AG04449 (cell line): ENCODE data around the gene HNRNPA3.

Experiments
- CTCF ChIA-PET: fragments of 350-600 bp; formaldehyde crosslinking; extraction: SDS; loops from one replicate; lab custom pipeline; 2021; ENCODE audit warnings: antibody characterized with exemption; lab: Yijun Ruan, JAX
- POLR2A ChIA-PET: fragments of 400-600, 350-600 bp; formaldehyde crosslinking; extraction: SDS; loops from one replicate; lab custom pipeline; 2020; ENCODE audit warnings: antibody characterized with exemption, inconsistent platforms; lab: Yijun Ruan, JAX
- DNase-seq: peaks from one replicate; pipeline ENCODE4 v3.0.0-alpha.2; 2010; ENCODE audit warnings: low read depth, low spot score
- H3K4me3 ChIP-seq: 2 replicates; pipeline ENCODE4 v1.5.1; 2011; ENCODE audit warnings: low read depth, mild to moderate bottlenecking, control low read depth, low read length
- TF ChIP-seq, protein P1 (sequence below): IDR thresholded peaks from one replicate; pipeline ENCODE4 v1.5.1; 2011; ENCODE audit warnings: mild to moderate bottlenecking, moderate library complexity, low read length, control low read depth, inconsistent platforms; ENCODE audit not compliant: insufficient read depth; ENCODE audit errors: missing control alignments

The HNRNPA3 gene

DNA sequence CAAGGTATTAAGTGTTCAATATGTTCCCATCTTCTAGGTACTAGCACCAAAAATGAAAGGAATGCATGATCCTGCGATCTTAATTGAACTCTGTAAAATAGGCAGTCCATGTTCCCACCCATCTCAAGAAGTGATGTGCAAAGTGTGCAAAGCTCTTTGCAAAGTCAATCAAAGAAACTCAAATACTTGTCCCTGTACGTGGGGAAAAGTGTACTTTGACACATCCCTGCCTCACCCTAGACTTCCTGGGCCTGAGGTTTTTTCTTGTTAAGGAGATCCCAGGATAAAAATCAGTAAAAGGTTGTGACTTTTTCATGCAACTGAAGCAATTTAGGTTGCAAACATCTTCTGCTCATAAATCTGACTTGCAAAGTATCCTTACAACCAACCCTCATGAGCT is 25.3 kb downstream of the HNRNPA3 start:
- POLR2A ChIA-PET: interaction anchor here (0.6 kb wide), 1 partner anchor 10 kb away, joined by 3 read pairs; no protein-coding TSS in a partner anchor
- TF ChIP-seq, protein P1, sequence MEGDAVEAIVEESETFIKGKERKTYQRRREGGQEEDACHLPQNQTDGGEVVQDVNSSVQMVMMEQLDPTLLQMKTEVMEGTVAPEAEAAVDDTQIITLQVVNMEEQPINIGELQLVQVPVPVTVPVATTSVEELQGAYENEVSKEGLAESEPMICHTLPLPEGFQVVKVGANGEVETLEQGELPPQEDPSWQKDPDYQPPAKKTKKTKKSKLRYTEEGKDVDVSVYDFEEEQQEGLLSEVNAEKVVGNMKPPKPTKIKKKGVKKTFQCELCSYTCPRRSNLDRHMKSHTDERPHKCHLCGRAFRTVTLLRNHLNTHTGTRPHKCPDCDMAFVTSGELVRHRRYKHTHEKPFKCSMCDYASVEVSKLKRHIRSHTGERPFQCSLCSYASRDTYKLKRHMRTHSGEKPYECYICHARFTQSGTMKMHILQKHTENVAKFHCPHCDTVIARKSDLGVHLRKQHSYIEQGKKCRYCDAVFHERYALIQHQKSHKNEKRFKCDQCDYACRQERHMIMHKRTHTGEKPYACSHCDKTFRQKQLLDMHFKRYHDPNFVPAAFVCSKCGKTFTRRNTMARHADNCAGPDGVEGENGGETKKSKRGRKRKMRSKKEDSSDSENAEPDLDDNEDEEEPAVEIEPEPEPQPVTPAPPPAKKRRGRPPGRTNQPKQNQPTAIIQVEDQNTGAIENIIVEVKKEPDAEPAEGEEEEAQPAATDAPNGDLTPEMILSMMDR: no peak
- CTCF ChIA-PET: interaction anchor here (1.1 to 4.7 kb wide), 3 partner anchors 9 to 73 kb away, joined by 5 to 14 read pairs (median 7); no protein-coding TSS in a partner anchor
- H3K4me3 ChIP-seq: no peak overlapping the region
- DNase-seq: no peak

DNA sequence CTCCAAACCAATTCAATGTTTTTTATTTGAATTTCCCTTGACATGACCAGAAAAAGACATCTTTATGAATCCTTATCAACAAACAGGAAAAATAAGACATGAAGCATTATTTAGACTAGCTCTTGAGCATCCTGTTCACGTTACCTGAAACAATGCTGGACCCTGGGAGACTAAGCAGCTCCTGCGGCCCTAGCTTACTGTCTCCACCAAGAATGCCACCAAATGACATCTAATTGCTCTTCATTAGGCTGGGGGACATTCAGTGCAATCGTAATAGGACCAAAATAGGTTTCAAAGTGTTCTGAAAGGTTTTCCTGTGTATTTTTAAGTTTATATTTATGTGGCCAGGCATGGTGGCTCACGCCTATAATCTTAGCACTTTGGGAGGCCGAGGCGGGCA is 26.5 kb downstream of the HNRNPA3 start:
- ChIA-PET POLR2A (interaction anchor here (0.9 kb wide), 1 partner anchor 11 kb away, joined by 3 read pairs; no protein-coding TSS in a partner anchor), CTCF (interaction anchor here (1.2 to 4.7 kb wide), 5 partner anchors 57 to 94 kb away, joined by 4 to 14 read pairs (median 6); no protein-coding TSS in a partner anchor)
- no peak overlapping the region for H3K4me3 ChIP-seq
- no peak for DNase-seq
- TF ChIP-seq, protein P1: no peak

DNA sequence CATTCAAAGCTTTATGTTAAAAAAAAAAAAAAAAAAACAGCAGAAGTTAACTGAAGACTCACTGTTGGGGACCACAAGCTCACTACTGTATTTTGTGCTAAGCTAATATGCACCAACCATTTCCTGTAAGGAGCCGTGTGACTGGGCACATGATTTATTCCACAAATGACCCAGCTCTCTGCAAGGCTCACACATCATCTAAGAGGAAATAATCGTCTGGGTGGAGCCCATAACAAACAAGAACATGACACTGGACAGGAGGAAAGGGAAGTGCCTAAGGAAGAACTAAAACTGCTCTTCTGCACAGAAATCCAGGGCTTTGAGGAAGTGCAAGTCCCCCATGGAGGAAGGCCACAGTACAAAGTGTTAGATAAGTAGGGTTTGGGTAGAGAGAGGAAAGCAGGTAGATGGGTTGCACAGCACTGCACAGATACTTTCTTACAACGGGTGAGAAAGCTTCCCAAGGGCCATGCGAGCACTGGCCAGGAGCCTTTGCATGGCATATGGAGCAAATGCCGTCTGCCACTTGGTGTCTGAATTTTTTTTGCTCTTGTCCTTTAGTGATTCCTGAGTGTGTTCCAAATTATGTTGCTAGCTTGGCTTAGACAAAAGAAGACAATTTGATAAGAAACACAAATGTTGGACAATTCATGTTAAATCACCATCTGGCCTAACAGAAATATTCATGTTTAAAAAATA is 27.5 kb downstream of the HNRNPA3 start:
- TF ChIP-seq, protein P1: no peak
- ChIA-PET CTCF (interaction anchor here (0.5 to 4.7 kb wide), 9 partner anchors 8 to 179 kb away, joined by 3 to 14 read pairs (median 4); no protein-coding TSS in a partner anchor), POLR2A (interaction anchor here (0.6 to 2.6 kb wide), 3 partner anchors 10 to 23 kb away, joined by 3 to 12 read pairs (median 4); no protein-coding TSS in a partner anchor)
- no peak for DNase-seq
- no peak overlapping the region for H3K4me3 ChIP-seq

DNA sequence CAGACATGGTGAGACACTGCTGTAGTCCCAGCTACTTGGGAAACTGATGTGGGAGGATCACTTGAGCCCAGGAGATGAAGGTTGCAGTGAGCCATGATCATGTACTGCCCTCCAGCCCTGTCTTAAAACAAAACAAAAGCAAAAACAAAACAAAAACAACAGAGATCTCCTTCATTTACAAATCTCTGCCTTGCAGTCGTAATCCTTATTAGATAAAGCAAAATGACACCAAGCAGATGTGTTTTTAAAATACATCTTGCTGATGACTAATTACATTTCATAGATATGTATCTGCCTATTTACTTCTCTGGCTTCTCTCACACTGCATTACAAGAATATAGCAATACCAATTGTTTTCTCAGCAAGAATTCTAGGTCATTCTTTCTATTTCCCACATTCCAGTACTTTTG is 29.1 kb downstream of the HNRNPA3 start:
- ChIA-PET CTCF (interaction anchor here (1.1 to 1.7 kb wide), 2 partner anchors 17 to 22 kb away, joined by 4 to 8 read pairs; no protein-coding TSS in a partner anchor), POLR2A (interaction anchor here (2.6 kb wide), 1 partner anchor 22 kb away, joined by 12 read pairs; no protein-coding TSS in a partner anchor)
- TF ChIP-seq, protein P1: no peak
- DNase-seq: no peak
- H3K4me3 ChIP-seq: no peak overlapping the region

DNA sequence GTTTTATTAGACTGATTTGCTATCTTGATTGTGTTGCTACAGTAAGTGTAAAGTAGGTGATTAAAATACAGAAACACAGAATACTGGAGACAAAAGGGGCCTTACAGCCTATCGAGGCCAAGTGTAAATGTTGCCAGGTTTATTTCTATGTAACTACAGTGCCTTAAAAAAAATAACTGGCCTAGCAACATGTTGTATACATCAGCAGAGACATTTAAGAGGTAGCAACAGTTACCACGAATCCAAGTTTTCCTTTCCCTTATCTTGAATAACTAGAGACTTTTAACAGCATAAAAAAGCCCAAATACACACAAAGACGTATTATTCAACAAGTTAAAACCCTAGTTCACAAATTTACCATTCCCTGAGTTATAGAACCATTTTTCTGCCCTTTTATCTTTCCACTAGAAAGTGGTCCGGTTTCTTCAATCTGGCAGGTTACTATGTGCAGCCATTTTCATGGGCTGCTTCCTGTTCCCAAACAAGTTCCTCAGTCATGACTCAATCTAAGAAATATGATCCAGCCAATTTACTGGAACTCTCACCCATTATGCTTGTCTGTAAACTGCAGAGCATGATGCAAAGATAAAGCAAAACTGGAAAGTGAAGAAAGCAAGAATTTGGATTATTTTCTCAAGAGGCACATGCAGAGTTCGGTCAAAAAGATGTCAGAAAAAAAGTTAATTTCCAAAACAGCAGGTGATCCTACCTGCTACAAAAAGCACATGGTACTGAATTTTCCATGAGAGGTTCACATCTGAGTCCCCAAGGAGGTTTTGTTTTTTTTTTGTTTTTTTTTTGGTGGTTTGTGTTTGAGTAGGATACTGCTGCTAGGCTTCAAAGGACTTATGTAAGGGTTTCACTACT is 29.8 kb downstream of the HNRNPA3 start:
- H3K4me3 ChIP-seq: peak overlapping the region; percentile 13
- TF ChIP-seq, protein P1: no peak
- ChIA-PET CTCF (interaction anchor here (1.6 kb wide), 1 partner anchor 20 kb away, joined by 9 read pairs; no protein-coding TSS in a partner anchor), POLR2A (no interaction called here)
- DNase-seq: peak; percentile 93

DNA sequence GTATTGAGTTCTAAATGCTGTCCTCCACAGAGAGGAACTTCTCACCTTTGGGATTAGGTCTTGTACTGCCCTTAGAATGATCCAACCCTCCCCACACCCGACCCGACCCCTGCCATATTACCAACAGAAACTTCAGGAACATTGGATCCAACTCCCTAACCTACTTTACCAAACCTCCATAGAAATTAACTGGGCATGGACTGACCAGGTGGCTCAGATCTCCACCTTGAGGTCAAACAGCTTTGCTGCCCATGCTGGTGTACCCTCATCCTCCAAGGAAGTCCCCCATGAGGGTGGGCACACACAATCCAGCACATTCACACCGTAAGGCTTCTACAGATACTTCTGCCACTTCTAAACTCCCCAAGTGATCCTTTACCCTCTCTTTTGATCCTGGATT is 30.5 kb downstream of the HNRNPA3 start:
- ChIA-PET POLR2A (no interaction called here), CTCF (interaction anchor here (1.4 to 1.6 kb wide), 2 partner anchors 20 to 78 kb away, joined by 4 to 9 read pairs; no protein-coding TSS in a partner anchor)
- peak overlapping the region; percentile 15; the same call in 1 of the 2 replicates for H3K4me3 ChIP-seq
- TF ChIP-seq, protein P1: no peak
- no peak for DNase-seq
